Mononuclear cell (primary cell): Measurements from ENCODE around the gene CARNS1. TPM values are rescaled to one million over a fixed set of nuclear protein-coding genes. Genes with fewer than 3 reads are reported as not detected.
A peak's percentile ranks its signal among the peaks of the same experiment; 100 is the strongest.

ENCODE experiments used
- H3K27me3 ChIP-seq: 2 replicates; pipeline ENCODE4 v1.6.0; 2011; ENCODE audit warnings: low read length, control low read depth; ENCODE audit not compliant: insufficient read depth
- H3K4me1 ChIP-seq: 2 replicates; pipeline ENCODE4 v1.5.1; 2011; ENCODE audit warnings: mild to moderate bottlenecking, low read length, control low read depth; ENCODE audit not compliant: insufficient read depth
- H3K4me3 ChIP-seq: 2 replicates; pipeline ENCODE4 v1.5.1; 2011; ENCODE audit warnings: mild to moderate bottlenecking, low read length, moderate library complexity
- H3K9me3 ChIP-seq: 2 replicates; pipeline ENCODE4 v1.5.1; 2011; ENCODE audit warnings: low read depth, mild to moderate bottlenecking, control low read depth, low read length
- total RNA-seq: library from RNA; depleted of rRNA; stranded (reverse); fragments of >200 nt; gene quantifications from one replicate; pipeline ENCODE4 v1.2.3, GENCODE V29; 2012

CARNS1 gene
- total RNA-seq, 1 donor = 3.3 TPM

GRCh38 chr11:67409781-67410368 is 5.6 kb upstream of the CARNS1 start:
- peak overlapping the region; percentile 36 for H3K4me3 ChIP-seq

GRCh38 chr11:67410369-67410831 is 5.1 kb upstream of the CARNS1 start:
- Histone ChIP-seq H3K4me3 (no peak overlapping the region), H3K9me3 (no peaks in the 10 kb centered on the region), H3K27me3 (peaks cover 5% of the 10 kb centered on the region), H3K4me1 (peaks cover 96% of the 10 kb centered on the region)

More at GRCh38 chr11:67409781-67410368, 5.6 kb upstream of the CARNS1 start:
- Histone ChIP-seq H3K4me1 (peaks cover 98% of the 10 kb centered on the region), H3K27me3 (peaks cover 2% of the 10 kb centered on the region), H3K9me3 (no peaks in the 10 kb centered on the region)

- no peak overlapping the region for H3K4me3 ChIP-seq
- peaks cover 5% of the 10 kb centered on the region for H3K27me3 ChIP-seq
- H3K4me1 ChIP-seq = peaks cover 93% of the 10 kb centered on the region
- H3K9me3 ChIP-seq = no peaks in the 10 kb centered on the region
These were observed 4.3 kb upstream of the CARNS1 start for GRCh38 chr11:67410984-67411784.

DNA sequence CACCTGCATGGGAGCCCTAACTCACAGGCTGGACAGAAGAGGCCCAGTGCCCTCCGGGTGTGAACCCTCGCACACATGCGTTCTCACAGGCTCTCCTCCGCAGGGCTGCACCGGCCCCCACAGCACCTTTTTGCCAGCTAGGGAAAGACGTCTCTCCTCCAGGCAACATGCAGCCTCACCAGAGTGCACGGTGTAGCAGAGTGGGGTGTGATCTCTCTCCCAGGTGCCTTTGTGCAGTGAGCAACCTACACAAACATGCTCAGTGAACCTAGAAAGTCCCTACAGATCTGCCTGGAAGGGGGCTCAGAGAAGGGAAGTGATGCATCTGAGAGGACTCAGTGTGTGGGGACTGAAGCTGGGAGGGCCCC is 3.7 kb upstream of the CARNS1 start:
- Histone ChIP-seq H3K27me3 (peaks cover 5% of the 10 kb centered on the region), H3K4me3 (no peak overlapping the region), H3K4me1 (peaks cover 93% of the 10 kb centered on the region), H3K9me3 (no peaks in the 10 kb centered on the region)

GRCh38 chr11:67412495-67413179 is 2.8 kb upstream of the CARNS1 start:
- Histone ChIP-seq H3K4me3 (no peak overlapping the region), H3K27me3 (peaks cover 5% of the 10 kb centered on the region), H3K4me1 (peaks cover 93% of the 10 kb centered on the region), H3K9me3 (no peaks in the 10 kb centered on the region)

GRCh38 chr11:67413266-67413849 is 2.1 kb upstream of the CARNS1 start:
- peaks cover 93% of the 10 kb centered on the region for H3K4me1 ChIP-seq
- peaks cover 5% of the 10 kb centered on the region for H3K27me3 ChIP-seq
- H3K9me3 ChIP-seq = no peaks in the 10 kb centered on the region
- H3K4me3 ChIP-seq = no peak overlapping the region

GRCh38 chr11:67416416-67417335 is 1.2 kb downstream of the CARNS1 start:
- H3K9me3 ChIP-seq = no peaks in the 10 kb centered on the region
- H3K27me3 ChIP-seq = peaks cover 5% of the 10 kb centered on the region
- peaks cover 89% of the 10 kb centered on the region for H3K4me1 ChIP-seq
- no peak overlapping the region for H3K4me3 ChIP-seq

DNA sequence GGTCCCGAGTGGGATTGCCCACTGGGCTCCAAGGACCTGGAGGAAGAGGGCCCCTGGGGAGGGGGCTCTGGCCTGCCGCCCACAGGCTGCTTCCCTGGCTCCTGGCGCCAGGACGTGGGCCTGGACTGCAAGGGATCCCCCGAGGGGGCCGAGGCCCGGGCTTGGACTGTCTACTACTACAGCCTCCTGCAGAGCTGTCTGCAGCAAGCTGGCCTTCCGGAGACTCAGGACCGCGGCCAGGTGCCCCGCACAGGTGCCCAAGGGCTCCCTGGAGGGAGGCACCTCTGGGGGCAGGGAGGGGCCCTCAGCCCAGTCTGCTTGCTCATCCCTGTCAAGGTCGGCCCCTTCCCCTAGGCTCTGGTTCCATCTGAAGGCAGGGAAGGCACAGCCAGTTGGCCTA is 1.9 kb downstream of the CARNS1 start:
- H3K27me3 ChIP-seq = peaks cover 5% of the 10 kb centered on the region
- no peak overlapping the region for H3K4me3 ChIP-seq
- H3K9me3 ChIP-seq = no peaks in the 10 kb centered on the region
- peaks cover 82% of the 10 kb centered on the region for H3K4me1 ChIP-seq

- Histone ChIP-seq H3K4me3 (no peak overlapping the region), H3K27me3 (peaks cover 5% of the 10 kb centered on the region), H3K4me1 (peaks cover 69% of the 10 kb centered on the region), H3K9me3 (no peaks in the 10 kb centered on the region)
These were observed 3.2 kb downstream of the CARNS1 start for GRCh38 chr11:67418476-67419281.

DNA sequence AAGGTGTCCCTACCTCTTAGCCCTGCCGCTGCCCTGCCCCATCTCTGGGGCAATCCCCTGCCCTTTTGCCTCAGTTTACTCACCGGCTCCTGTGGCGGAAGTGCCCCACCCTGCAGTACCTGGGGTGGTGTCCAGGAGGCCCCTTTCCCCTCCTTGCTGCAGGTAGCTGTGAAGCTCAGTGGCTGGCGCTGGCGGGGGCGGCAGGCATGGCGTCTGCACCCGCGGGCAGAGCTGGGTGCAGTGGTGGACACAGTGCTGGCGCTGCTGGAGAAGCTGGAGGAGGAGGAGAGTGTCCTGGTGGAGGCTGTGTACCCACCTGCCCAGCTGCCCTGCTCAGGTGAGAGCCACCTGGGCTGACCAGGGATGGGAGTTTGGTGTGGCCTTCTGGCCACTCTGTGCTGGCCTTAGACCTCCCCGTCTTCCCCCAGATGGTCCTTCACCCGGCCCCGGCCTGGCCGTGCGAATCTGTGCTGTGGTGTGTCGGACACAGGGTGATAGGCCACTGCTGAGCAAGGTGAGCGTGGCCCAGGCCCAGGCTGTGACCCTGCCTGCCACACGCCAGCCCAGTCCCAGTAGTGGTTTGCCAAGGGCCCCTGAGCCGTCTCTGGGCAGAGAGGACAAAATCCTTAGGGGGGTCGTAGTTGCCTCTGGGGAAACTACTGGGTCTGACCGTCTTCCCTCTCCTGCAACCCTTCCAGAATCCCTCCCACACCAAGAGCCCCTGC is 4.0 kb downstream of the CARNS1 start:
- H3K27me3 ChIP-seq = peaks cover 5% of the 10 kb centered on the region
- no peak overlapping the region for H3K4me3 ChIP-seq
- peaks cover 63% of the 10 kb centered on the region for H3K4me1 ChIP-seq
- H3K9me3 ChIP-seq = no peaks in the 10 kb centered on the region

GRCh38 chr11:67420147-67420645 is 4.7 kb downstream of the CARNS1 start:
- Histone ChIP-seq H3K27me3 (no peaks in the 10 kb centered on the region), H3K4me3 (peak overlapping the region; percentile 46), H3K9me3 (no peaks in the 10 kb centered on the region), H3K4me1 (peaks cover 56% of the 10 kb centered on the region)

- Histone ChIP-seq H3K4me3 (peak overlapping the region; percentile 46), H3K27me3 (no peaks in the 10 kb centered on the region), H3K9me3 (no peaks in the 10 kb centered on the region), H3K4me1 (peaks cover 54% of the 10 kb centered on the region)
These were observed 5.4 kb downstream of the CARNS1 start for GRCh38 chr11:67420646-67421429.
